Glutamatergic neuron (in vitro differentiated cells): ENCODE results near the gene MICALL1. TPM values are rescaled to one million over a fixed set of nuclear protein-coding genes. Genes with fewer than 3 reads are reported as not detected.

Experiments
- DNase-seq: peaks from one replicate; pipeline ENCODE4 v3.0.0; 2022
- H3K27ac Mint-ChIP-seq: one replicate; pipeline ENCODE4 v1.8.0; 2020; ENCODE audit warnings: mild to moderate bottlenecking, mixed read lengths, inconsistent platforms; ENCODE audit not compliant: unreplicated experiment
- H3K27me3 Mint-ChIP-seq: one replicate; pipeline ENCODE4 v1.8.0; 2020; ENCODE audit warnings: mild to moderate bottlenecking, moderate library complexity, mixed read lengths, inconsistent platforms; ENCODE audit not compliant: unreplicated experiment
- H3K36me3 Mint-ChIP-seq: one replicate; pipeline ENCODE4 v1.8.0; 2020; ENCODE audit warnings: mild to moderate bottlenecking, mixed read lengths, inconsistent platforms; ENCODE audit not compliant: unreplicated experiment
- H3K4me1 Mint-ChIP-seq: one replicate; pipeline ENCODE4 v1.8.0; 2020; ENCODE audit warnings: mild to moderate bottlenecking, low read depth, mixed read lengths, inconsistent platforms; ENCODE audit not compliant: unreplicated experiment
- H3K4me3 Mint-ChIP-seq: one replicate; pipeline ENCODE4 v1.8.0; 2020; ENCODE audit warnings: mild to moderate bottlenecking, mixed read lengths, inconsistent platforms; ENCODE audit not compliant: unreplicated experiment
- H3K9me3 Mint-ChIP-seq: one replicate; pipeline ENCODE4 v1.8.0; 2020; ENCODE audit warnings: mild to moderate bottlenecking, moderate library complexity, mixed read lengths, inconsistent platforms; ENCODE audit not compliant: unreplicated experiment
- CTCF ChIP-seq: fragments of 200-600 bp; sonication (generic); IDR thresholded peaks from one replicate; pipeline ENCODE4 v1.5.0; 2021; ENCODE audit not compliant: partially characterized antibody, unreplicated experiment
- total RNA-seq: library from RNA; stranded (reverse); fragmentation: NEBNext Ultra II Directional; extraction: Animal tissue kit (Norgen Biotek cat#: 25700); gene quantifications from one replicate; pipeline ENCODE4 v1.2.1, GENCODE V29; 2021; ENCODE audit not compliant: unreplicated experiment

The MICALL1 gene
- total RNA-seq, 1 donor from 2014 or later, result 133 TPM

- H3K4me3 Mint-ChIP-seq, result no peak overlapping the region
- H3K4me1 Mint-ChIP-seq, result peaks cover 32% of the 10 kb centered on the region
- no peak for DNase-seq
- no peak for TF ChIP-seq CTCF
- peaks cover 4% of the 10 kb centered on the region for H3K9me3 Mint-ChIP-seq
- no peaks in the 10 kb centered on the region for H3K36me3 Mint-ChIP-seq
- peaks cover 16% of the 10 kb centered on the region for H3K27me3 Mint-ChIP-seq
- no peak overlapping the region for H3K27ac Mint-ChIP-seq
Measured at GRCh38 chr22:37912171-37912570, 6.1 kb downstream of the MICALL1 start.

GRCh38 chr22:37913233-37913721, 7.2 kb downstream of the MICALL1 start:
- DNase-seq, result no peak
- H3K27me3 Mint-ChIP-seq, result peaks cover 7% of the 10 kb centered on the region
- peaks cover 4% of the 10 kb centered on the region for H3K9me3 Mint-ChIP-seq
- H3K27ac Mint-ChIP-seq, result peak overlapping the region; percentile 38
- no peak overlapping the region for H3K4me3 Mint-ChIP-seq
- TF ChIP-seq CTCF, result no peak
- peaks cover 26% of the 10 kb centered on the region for H3K4me1 Mint-ChIP-seq
- H3K36me3 Mint-ChIP-seq, result no peaks in the 10 kb centered on the region

- TF ChIP-seq CTCF, result no peak
- Mint-ChIP-seq H3K27ac (no peak overlapping the region), H3K4me3 (no peak overlapping the region), H3K9me3 (no peaks in the 10 kb centered on the region), H3K27me3 (peaks cover 2% of the 10 kb centered on the region), H3K36me3 (no peaks in the 10 kb centered on the region), H3K4me1 (peaks cover 5% of the 10 kb centered on the region)
- no peak for DNase-seq
Measured at GRCh38 chr22:37916311-37916710, 10.2 kb downstream of the MICALL1 start.

GRCh38 chr22:37917874-37918548, 11.9 kb downstream of the MICALL1 start:
- no peak overlapping the region for H3K27ac Mint-ChIP-seq
- no peaks in the 10 kb centered on the region for H3K27me3 Mint-ChIP-seq
- no peak for TF ChIP-seq CTCF
- no peak overlapping the region for H3K4me3 Mint-ChIP-seq
- no peaks in the 10 kb centered on the region for H3K36me3 Mint-ChIP-seq
- peaks cover 3% of the 10 kb centered on the region for H3K4me1 Mint-ChIP-seq
- no peaks in the 10 kb centered on the region for H3K9me3 Mint-ChIP-seq
- no peak for DNase-seq

- no peak for DNase-seq
Measured at GRCh38 chr22:37918580-37919270, 12.6 kb downstream of the MICALL1 start.

More at GRCh38 chr22:37918580-37919270, 12.6 kb downstream of the MICALL1 start:
- Mint-ChIP-seq H3K4me1 (peaks cover 1% of the 10 kb centered on the region), H3K27ac (no peak overlapping the region), H3K27me3 (no peaks in the 10 kb centered on the region), H3K4me3 (no peak overlapping the region), H3K9me3 (no peaks in the 10 kb centered on the region), H3K36me3 (no peaks in the 10 kb centered on the region)
- TF ChIP-seq CTCF, result no peak
